Lower leg skin (tissue), 4 donors: ENCODE results near the gene STPG3. TPM values are rescaled to one million over a fixed set of nuclear protein-coding genes. Genes with fewer than 3 reads are reported as not detected.

Experiments
- DNase-seq, 2 donors: peaks; one replicate each; pipeline ENCODE4 v3.0.0-alpha.2; 2019; ENCODE audit warnings: low spot score in 2 of 2
- H3K4me3 ChIP-seq: fragments of 200-600 bp; sonication (generic); 2 replicates; pipeline ENCODE4 v1.5.1; 2017; ENCODE audit warnings: mild to moderate bottlenecking, low read depth; ENCODE audit not compliant: poor library complexity, severe bottlenecking
- POLR2A ChIP-seq, 2 donors: fragments of 450-650 bp; IDR thresholded peaks; one replicate each; pipeline ENCODE4 v1.6.1; 2016 to 2017; ENCODE audit warnings: antibody characterized with exemption in 2 of 2, mild to moderate bottlenecking in 1 of 2, moderate library complexity in 1 of 2
- WGBS, 2 donors: methylation state at CpG; one replicate each; pipeline ENCODE4 v1.1.5; 2018; 5-methylcytosine and 5-hydroxymethylcytosine counted together
- intact Hi-C: fragments of 100-400 bp; cut with DNase I; formaldehyde crosslinking; loops from one replicate; pipeline ENCODE4 v1.15.0; 2023; ENCODE audit warnings: low total_unique reads
- total RNA-seq, 4 donors: library from RNA; depleted of rRNA; stranded (reverse); fragments of >200 nt; gene quantifications; one replicate each; pipeline ENCODE4 v1.1.0, GENCODE V29; 2016
- TF ChIP-seq, protein P1 (sequence below), 3 donors: fragments of 450-650 bp; IDR thresholded peaks; one replicate each; pipeline ENCODE4 v1.5.1; 2016; ENCODE audit warnings: antibody characterized with exemption in 3 of 3, mild to moderate bottlenecking in 3 of 3, moderate library complexity in 2 of 3

The STPG3 gene
- total RNA-seq, 4 donors from 2014 or later, result not detected

DNA sequence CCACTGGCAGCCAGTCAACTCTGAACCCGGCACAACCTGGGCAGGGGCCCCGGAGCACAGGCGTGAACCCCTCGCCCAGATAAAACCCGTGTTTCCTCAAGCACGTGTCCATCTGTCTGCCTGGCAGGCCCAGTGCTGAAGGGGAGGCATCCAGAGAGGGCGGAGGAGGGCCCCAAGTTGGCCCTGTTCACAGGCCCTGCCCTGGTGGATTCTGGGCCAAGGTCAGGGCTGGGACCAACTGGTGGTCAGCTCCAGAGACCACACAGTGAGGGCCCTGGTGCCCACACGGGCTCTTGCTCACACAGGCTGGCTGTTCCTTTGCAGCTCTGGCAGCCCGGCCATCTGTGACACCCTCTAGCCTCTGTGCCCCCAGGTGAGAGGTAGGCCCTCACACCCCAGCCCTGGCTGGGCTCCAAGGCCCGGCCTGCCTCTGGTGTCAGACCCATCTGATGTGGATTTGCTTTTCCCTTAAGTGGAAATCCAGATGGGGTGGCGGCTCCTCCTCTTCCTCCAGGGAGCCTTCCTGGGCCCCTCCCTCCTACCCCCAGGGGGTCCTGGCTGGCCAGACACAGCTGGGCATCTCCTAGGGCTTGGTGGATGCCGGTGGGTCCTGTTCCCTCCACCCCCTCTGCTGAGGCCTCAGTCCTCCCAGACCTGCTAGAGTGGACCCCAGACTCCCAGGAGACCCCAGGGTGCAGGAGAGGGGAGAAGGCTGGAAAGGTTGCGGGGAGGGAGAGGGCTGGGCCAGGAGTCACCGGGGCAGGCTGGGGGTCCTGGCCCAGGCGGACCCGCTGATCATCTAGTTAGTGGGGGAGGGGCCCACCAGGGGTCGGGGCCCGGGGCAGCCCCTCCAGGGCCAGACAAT, 525 bp upstream of the STPG3 start:
- H3K4me3 ChIP-seq, result no peak overlapping the region
- intact Hi-C loops, result no loop called here
- TF ChIP-seq POLR2A (IDR thresholded peaks at IDR 0.05), result no peak
- TF ChIP-seq, protein P1, sequence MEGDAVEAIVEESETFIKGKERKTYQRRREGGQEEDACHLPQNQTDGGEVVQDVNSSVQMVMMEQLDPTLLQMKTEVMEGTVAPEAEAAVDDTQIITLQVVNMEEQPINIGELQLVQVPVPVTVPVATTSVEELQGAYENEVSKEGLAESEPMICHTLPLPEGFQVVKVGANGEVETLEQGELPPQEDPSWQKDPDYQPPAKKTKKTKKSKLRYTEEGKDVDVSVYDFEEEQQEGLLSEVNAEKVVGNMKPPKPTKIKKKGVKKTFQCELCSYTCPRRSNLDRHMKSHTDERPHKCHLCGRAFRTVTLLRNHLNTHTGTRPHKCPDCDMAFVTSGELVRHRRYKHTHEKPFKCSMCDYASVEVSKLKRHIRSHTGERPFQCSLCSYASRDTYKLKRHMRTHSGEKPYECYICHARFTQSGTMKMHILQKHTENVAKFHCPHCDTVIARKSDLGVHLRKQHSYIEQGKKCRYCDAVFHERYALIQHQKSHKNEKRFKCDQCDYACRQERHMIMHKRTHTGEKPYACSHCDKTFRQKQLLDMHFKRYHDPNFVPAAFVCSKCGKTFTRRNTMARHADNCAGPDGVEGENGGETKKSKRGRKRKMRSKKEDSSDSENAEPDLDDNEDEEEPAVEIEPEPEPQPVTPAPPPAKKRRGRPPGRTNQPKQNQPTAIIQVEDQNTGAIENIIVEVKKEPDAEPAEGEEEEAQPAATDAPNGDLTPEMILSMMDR (IDR thresholded peaks at IDR 0.05), result no peak
- no peak for DNase-seq
- 47 to 60% methylated on average over 16 of the region's 18 CpGs for WGBS, 2 donors

DNA sequence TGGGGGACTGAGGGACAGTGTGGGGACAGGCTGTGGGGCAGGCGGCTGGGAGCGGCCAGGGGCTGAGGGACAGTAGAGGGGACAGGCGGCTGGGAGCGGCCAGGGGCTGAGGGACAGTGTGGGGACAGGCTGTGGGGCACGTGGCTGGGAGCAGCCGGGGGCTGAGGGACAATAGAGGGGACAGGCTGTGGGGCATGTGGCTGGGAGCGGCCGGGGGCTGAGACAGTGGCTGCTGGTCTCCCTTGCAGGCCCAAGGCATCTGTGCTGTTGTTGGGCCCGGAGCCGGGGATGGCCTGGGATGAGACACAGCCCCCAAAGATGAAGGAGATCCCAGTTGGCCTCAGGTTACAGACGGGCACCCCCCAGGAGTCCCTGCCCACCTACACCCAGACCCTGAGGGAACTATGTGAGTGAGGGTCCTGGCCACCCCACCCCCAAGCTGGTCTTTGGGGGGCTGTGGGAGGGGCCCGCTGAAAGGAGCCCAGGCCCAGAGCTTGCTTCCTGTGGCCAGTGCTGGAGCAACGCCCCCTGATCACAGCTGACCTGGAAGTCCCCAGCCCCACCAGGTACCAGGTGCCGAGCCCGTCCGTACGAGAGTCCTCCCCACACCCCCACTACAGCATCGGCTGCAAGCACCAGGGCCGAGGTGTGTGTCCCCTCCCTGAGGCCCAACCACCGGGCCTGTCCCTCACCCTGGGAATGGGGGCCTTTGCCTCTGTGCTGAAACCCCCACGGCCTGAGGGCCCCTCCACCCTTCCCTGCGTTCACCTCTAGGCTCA, 593 bp downstream of the STPG3 start:
- DNase-seq, result no peak
- TF ChIP-seq, protein P1 (IDR thresholded peaks at IDR 0.05), result no peak
- no peak for TF ChIP-seq POLR2A (IDR thresholded peaks at IDR 0.05)
- 83 to 86% methylated on average over 15 to 20 of the region's 22 CpGs for WGBS, 2 donors
- no peak overlapping the region for H3K4me3 ChIP-seq
- intact Hi-C loops, result no loop called here

DNA sequence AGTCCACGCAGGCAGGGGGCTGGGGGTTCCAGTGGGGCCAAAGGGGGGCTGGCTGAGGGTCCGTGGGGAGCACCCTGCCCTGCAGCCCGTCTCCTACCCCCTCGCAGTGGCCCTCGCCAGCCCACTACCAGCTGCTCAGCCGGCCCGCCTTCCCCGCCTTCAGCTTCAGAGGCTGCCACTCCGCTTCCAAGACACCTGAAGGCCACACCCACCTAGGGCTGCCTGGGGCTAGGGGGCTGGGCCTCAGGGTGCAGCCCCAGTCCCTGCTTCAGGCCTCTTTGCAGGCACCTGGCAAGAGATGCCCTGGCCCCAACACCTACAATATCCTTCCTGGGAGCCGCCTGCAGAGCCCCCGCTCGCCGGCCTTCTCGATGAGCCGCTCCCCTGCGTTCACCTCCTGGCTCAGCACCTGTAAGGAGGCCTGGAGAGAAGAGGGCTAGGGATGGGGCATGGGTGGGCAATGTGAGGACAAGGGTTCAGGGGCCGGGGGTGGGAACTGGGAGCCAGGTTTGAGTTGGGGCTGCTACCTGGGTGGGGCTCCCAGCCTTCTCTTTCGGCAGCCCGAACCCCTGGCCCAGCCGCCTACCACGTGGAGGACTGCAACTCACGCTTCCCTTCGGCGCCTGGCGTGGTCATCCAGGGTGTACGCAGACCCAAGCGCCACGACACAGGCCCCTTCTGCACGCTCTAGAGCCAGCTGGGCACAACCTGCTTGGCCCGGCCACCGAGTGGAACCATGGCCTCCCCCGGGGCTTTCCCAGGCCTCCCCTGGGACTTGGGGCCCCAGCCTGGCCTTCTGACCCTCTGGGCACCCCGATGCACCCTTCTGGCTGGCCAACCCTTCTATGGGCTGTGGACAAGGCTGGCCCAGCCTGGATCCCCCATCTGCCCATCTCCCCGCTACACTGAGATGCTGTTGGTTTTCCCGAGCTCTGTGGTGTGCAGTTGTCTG, 1.7 kb downstream of the STPG3 start:
- 79 to 91% methylated on average over 31 to 32 of the region's 35 CpGs for WGBS, 2 donors
- no peak for DNase-seq
- TF ChIP-seq, protein P1 (IDR thresholded peaks at IDR 0.05), result no peak
- TF ChIP-seq POLR2A (IDR thresholded peaks at IDR 0.05), result no peak
- H3K4me3 ChIP-seq, result no peak overlapping the region
- intact Hi-C loops, result no loop called here

DNA sequence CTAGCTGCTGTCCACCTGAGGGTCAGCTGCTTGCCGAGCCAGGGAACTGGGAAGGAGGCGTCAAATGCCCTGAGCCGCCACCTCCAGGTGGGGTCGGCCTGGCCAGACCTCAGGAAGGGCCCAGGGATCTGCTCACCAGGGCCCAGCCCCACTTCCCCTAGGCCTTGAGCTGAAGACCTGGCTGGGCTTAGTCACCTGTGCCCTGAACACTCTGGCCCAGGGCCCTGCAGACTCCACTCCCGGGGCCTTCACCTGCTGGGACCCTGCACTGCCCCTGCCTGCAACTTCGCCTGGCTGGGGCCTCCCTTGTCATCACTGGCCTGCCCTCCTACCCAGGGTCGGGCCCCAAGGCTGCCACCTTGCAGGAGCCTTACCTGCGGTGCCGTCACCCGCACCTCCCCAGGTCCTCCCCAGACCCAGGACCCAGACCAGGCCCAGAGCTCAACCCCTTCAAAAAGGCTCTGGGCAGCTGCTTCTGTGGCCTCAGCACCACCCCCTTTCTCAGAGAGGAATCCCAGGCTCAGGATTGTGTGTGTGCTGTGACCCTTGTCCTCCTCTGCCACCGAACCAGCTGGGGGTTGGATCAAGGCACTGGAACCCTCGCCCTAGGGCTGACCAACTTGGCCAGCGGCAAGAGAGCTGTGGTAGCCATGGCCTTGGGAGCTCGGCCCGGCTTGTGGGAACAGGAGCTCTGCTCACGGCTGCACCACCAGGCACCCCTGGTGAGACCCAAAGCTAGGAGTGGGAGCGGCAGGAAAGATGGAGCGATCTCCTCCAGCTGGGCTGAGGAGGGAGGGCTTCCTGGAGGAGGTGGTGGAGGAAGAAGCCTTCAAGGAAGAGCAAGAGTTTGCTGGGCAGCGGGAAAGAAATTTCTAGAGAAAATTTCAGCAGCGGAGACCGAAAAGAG, 2.9 kb downstream of the STPG3 start:
- intact Hi-C loops, result no loop called here
- H3K4me3 ChIP-seq, result peak overlapping the region; percentile 83
- TF ChIP-seq, protein P1 (IDR thresholded peaks at IDR 0.05), result no peak
- TF ChIP-seq POLR2A (IDR thresholded peaks at IDR 0.05), result no peak
- DNase-seq, result no peak
- 61 to 62% methylated on average over 16 to 17 of the region's 21 CpGs for WGBS, 2 donors
